Peyer's patch (tissue), 4 donors: ENCODE data around the gene KCNS1. TPM values are rescaled to one million over a fixed set of nuclear protein-coding genes. Genes with fewer than 3 reads are reported as not detected.

Experiments
- DNase-seq, 3 donors: peaks; one replicate each; pipeline ENCODE4 v3.0.0-alpha.2; 2017 to 2019
- H3K27ac ChIP-seq, 4 donors: fragments of 200-600 bp; sonication (generic); one replicate each; pipeline ENCODE4 v1.5.1; 2016 to 2019
- H3K27me3 ChIP-seq, 2 donors: fragments of 200-600 bp; sonication (generic); one replicate each; pipeline ENCODE4 v1.5.1; 2019
- H3K36me3 ChIP-seq, 3 donors: fragments of 200-600 bp; sonication (generic); one replicate each; pipeline ENCODE4 v1.5.1; 2016 to 2019
- H3K4me1 ChIP-seq, 4 donors: fragments of 200-600 bp; sonication (generic); one replicate each; pipeline ENCODE4 v1.5.1; 2016 to 2019
- H3K4me3 ChIP-seq, 4 donors: fragments of 200-600 bp; sonication (generic); 1 replicate in 3 of 4; 2 replicates in 1 of 4; pipeline ENCODE4 v1.5.1; 2016 to 2019; ENCODE audit warnings: mild to moderate bottlenecking in 1 of 4
- H3K9me3 ChIP-seq, 4 donors: fragments of 200-600 bp; sonication (generic); one replicate each; pipeline ENCODE4 v1.5.1; 2016 to 2019; ENCODE audit warnings: mild to moderate bottlenecking in 1 of 4
- POLR2A ChIP-seq, 2 donors: fragments of 450-650 bp; IDR thresholded peaks; one replicate each; pipeline ENCODE4 v1.5.1; 2017; ENCODE audit warnings: antibody characterized with exemption in 2 of 2, mild to moderate bottlenecking in 2 of 2, moderate library complexity in 2 of 2
- total RNA-seq, 4 donors: library from RNA; depleted of rRNA; stranded (reverse); fragments of >200 nt; gene quantifications; one replicate each; pipeline ENCODE4 v1.1.0, GENCODE V29; 2016
- TF ChIP-seq, protein P1 (sequence below), 6 experiments: fragments of 450-650 bp in 4 of 6; fragments of 200-600 bp in 2 of 6; sonication (generic) in 1 of 6; IDR thresholded peaks; one replicate each; pipeline ENCODE4 v1.5.1; 2017 to 2019; ENCODE audit warnings: antibody characterized with exemption in 6 of 6, mild to moderate bottlenecking in 3 of 6, moderate library complexity in 1 of 6

The KCNS1 gene
- total RNA-seq, 4 donors from 2014 or later, result 0.27 TPM; not detected in 3

DNA sequence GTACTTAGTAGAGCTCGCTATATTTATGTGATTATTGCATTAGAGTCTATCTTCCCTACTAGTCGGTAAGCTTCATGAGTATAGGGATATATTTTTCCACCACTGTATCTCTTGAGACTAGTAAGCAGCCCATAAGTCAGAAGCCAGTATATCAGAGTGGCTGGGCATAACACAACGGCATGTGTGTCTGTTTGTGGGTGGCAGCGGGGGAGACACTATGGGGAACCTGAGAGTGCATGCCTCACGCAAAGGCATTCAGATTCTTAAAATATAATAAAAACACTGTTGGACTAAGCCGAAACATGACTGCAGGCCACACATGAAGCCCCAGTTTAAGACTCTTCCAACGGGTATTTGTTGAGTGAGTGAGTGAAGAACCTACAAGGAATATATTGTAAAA, 8.0 kb downstream of the KCNS1 start:
- Histone ChIP-seq H3K9me3 (no peaks in the 10 kb centered on the region), H3K27me3 (peaks cover 0 to 14% of the 10 kb centered on the region in 2 donors), H3K27ac (no peak overlapping the region), H3K4me3 (no peak overlapping the region), H3K4me1 (peaks cover 0 to 4% (median 1%) of the 10 kb centered on the region in 4 donors), H3K36me3 (no peaks in the 10 kb centered on the region)
- no peak for TF ChIP-seq POLR2A (IDR thresholded peaks at IDR 0.05)
- TF ChIP-seq, protein P1, sequence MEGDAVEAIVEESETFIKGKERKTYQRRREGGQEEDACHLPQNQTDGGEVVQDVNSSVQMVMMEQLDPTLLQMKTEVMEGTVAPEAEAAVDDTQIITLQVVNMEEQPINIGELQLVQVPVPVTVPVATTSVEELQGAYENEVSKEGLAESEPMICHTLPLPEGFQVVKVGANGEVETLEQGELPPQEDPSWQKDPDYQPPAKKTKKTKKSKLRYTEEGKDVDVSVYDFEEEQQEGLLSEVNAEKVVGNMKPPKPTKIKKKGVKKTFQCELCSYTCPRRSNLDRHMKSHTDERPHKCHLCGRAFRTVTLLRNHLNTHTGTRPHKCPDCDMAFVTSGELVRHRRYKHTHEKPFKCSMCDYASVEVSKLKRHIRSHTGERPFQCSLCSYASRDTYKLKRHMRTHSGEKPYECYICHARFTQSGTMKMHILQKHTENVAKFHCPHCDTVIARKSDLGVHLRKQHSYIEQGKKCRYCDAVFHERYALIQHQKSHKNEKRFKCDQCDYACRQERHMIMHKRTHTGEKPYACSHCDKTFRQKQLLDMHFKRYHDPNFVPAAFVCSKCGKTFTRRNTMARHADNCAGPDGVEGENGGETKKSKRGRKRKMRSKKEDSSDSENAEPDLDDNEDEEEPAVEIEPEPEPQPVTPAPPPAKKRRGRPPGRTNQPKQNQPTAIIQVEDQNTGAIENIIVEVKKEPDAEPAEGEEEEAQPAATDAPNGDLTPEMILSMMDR (IDR thresholded peaks at IDR 0.05), result no peak
- DNase-seq, result no peak

DNA sequence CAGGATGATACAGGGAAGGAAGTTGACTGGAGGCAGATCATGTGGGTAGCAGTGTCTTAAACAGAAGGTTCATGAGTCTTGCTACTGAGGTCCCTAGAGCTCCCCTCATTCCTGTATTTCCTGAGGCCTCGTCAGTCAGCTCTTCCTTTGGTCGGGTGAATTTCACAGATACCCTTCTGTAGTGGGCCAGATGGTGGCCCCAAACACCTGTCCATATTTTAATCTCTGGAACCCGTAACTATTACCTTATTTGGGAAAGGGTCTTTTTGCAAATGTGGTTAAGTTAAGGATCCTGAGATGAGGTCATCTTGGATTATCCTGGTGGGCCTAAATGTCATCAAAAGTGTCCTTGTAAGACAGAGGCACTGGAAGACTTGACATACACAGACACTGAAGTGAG, 9.6 kb downstream of the KCNS1 start:
- no peak for TF ChIP-seq POLR2A (IDR thresholded peaks at IDR 0.05)
- TF ChIP-seq, protein P1 (IDR thresholded peaks at IDR 0.05), result no peak
- H3K36me3 ChIP-seq, result no peaks in the 10 kb centered on the region
- peaks cover 0 to under 1% of the 10 kb centered on the region in 2 donors for H3K27me3 ChIP-seq
- no peak overlapping the region for H3K27ac ChIP-seq
- no peak for DNase-seq
- no peaks in the 10 kb centered on the region for H3K4me1 ChIP-seq
- no peaks in the 10 kb centered on the region for H3K9me3 ChIP-seq
- no peak overlapping the region for H3K4me3 ChIP-seq

DNA sequence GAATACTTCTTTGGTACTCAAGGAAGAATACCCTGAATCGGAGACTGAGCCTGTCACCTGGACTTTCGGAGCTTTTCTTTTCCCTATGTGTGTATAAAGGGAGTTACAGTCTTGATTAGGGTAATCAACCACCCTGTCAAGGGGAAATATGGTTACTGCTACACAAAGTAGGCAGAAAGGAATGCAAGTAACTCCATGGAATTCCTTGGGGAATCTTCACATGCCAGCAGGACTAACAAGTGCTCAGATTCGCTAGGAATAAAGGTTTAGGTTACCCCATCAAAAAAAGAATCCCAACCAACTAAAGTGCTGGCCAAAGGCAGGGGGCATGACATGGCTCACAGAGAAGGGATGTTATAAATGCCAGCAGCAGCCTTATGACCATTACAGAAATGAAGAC, 10.4 kb downstream of the KCNS1 start:
- no peak for DNase-seq
- Histone ChIP-seq H3K4me1 (no peaks in the 10 kb centered on the region), H3K9me3 (no peaks in the 10 kb centered on the region), H3K27me3 (no peaks in the 10 kb centered on the region), H3K36me3 (no peaks in the 10 kb centered on the region), H3K4me3 (no peak overlapping the region), H3K27ac (no peak overlapping the region)
- TF ChIP-seq, protein P1 (IDR thresholded peaks at IDR 0.05), result no peak
- no peak for TF ChIP-seq POLR2A (IDR thresholded peaks at IDR 0.05)

DNA sequence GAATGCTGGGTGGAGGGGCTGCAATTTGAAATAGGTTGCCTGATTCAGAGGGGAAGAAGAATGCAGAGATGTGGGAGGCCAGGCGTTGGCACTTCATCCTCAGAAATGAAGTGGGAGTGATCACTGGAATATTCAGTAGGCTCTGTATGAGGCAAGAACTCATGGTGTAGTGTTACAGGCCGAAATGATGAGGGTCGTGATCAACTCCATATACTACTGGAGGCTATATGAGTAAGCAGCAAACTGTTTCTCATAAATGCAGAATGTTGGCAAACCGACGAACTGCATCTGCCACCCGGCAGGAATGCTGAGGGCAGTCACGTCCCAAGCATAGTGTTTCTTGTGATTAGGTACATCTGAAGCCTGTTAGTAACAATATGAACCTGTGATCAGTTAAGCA, 12.7 kb downstream of the KCNS1 start:
- no peak overlapping the region for H3K27ac ChIP-seq
- no peaks in the 10 kb centered on the region for H3K9me3 ChIP-seq
- TF ChIP-seq, protein P1 (IDR thresholded peaks at IDR 0.05), result no peak
- TF ChIP-seq POLR2A (IDR thresholded peaks at IDR 0.05), result no peak
- no peak overlapping the region for H3K4me3 ChIP-seq
- no peaks in the 10 kb centered on the region for H3K36me3 ChIP-seq
- H3K4me1 ChIP-seq, result no peaks in the 10 kb centered on the region
- no peaks in the 10 kb centered on the region for H3K27me3 ChIP-seq
- DNase-seq, result no peak

DNA sequence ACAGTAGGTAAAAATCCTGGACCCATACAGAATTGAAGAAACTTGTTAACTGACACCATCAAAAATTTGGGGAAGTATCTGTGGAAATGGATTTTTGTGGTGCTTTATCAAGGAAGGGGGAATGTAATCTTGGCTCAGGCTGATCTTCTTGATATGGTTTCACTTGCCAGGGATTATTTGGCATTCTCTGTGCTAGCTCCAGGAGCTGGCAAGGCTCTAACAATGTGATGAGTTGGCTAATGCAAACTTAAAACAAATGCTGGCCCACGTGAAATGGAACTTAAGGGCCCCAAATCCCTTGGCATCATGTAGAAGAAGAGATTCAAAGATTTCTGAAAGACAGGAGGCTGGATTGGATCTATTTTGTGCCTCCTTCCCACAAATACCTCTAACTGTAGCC, 13.1 kb downstream of the KCNS1 start:
- no peak overlapping the region for H3K4me3 ChIP-seq
- H3K27me3 ChIP-seq, result no peaks in the 10 kb centered on the region
- H3K36me3 ChIP-seq, result no peaks in the 10 kb centered on the region
- H3K27ac ChIP-seq, result no peak overlapping the region
- TF ChIP-seq, protein P1 (IDR thresholded peaks at IDR 0.05), result no peak
- TF ChIP-seq POLR2A (IDR thresholded peaks at IDR 0.05), result no peak
- H3K9me3 ChIP-seq, result no peaks in the 10 kb centered on the region
- DNase-seq, result no peak
- H3K4me1 ChIP-seq, result no peaks in the 10 kb centered on the region
